ACC112 (cell line): ENCODE data around the gene SLC12A7.

Experiments
- H2AFZ ChIP-seq: fragments of 200-600 bp; sonication (generic); one replicate; pipeline ENCODE4 v1.6.0; 2017; ENCODE audit warnings: antibody characterized with exemption, low read length; ENCODE audit not compliant: unreplicated experiment
- H3K27ac ChIP-seq: fragments of 200-600 bp; sonication (generic); 2 replicates; pipeline ENCODE4 v1.5.1; 2014; ENCODE audit warnings: low read depth, mild to moderate bottlenecking, antibody characterized with exemption, low read length, moderate library complexity
- H3K27me3 ChIP-seq: fragments of 200-600 bp; sonication (generic); 2 replicates; pipeline ENCODE4 v1.6.1; 2014; ENCODE audit warnings: mild to moderate bottlenecking, antibody characterized with exemption, low read length, moderate library complexity, mixed read lengths; ENCODE audit not compliant: insufficient read depth
- H3K36me3 ChIP-seq: fragments of 200-600 bp; sonication (generic); 2 replicates; pipeline ENCODE4 v1.6.1; 2016; ENCODE audit warnings: mild to moderate bottlenecking, antibody characterized with exemption, low read length, moderate library complexity, mixed read lengths; ENCODE audit not compliant: insufficient read depth
- H3K4me1 ChIP-seq: fragments of 200-600 bp; sonication (generic); one replicate; pipeline ENCODE4 v1.6.1; 2016; ENCODE audit warnings: low read length, mixed read lengths; ENCODE audit not compliant: insufficient read depth, unreplicated experiment, control insufficient read depth
- H3K4me3 ChIP-seq: fragments of 200-600 bp; sonication (generic); 2 replicates; pipeline ENCODE4 v1.5.1; 2014; ENCODE audit warnings: mild to moderate bottlenecking, low read depth, low read length
- H3K79me2 ChIP-seq: fragments of 200-600 bp; sonication (generic); one replicate; pipeline ENCODE4 v1.6.0; 2016; ENCODE audit warnings: low read length; ENCODE audit not compliant: control insufficient read depth, unreplicated experiment, insufficient read depth

The SLC12A7 gene

DNA sequence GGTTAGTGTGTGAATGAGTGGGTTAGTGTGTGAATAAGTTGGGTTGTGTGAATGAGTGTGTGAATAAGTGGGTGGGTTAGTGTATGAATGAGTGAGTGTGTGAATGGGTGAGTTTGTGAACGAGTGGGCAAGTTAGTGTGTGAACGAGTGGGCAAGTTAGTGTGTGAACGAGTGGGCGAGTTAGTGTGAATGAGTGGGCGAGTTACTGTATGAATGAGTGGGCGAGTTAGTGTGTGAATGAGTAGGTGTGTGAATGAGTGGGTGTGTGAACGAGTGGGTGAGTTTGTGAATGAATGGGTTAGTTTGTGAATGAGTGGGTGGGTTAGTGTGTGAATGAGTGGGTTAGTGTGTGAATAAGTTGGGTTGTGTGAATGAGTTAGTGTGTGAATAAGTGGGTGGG, 68.5 kb downstream of the SLC12A7 start:
- Histone ChIP-seq H3K36me3 (no peaks in the 10 kb centered on the region), H3K27ac (no peak overlapping the region), H3K4me1 (no peaks in the 10 kb centered on the region), H3K79me2 (no peaks in the 10 kb centered on the region), H3K27me3 (no peaks in the 10 kb centered on the region), H3K4me3 (no peak overlapping the region), H2AFZ (no peak overlapping the region)

DNA sequence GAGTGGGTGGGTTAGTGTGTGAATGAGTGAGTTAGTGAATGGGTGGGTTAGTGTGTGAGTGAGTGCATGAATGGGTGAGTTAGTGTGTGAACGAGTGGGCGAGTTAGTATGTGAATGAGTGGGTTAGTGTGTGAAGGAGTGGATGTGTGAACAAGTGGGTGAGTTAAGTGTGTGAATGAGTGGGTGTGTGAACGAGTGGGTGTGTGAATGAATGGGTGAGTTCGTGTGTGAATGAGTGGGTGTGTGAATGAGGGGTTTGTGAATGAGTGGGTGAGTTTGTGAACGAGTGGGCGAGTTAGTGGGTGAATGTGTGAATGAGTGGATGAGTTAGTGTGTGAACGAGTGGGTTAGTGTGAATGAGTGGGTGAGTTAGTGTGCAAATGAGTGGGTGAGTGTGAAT, 69.2 kb downstream of the SLC12A7 start:
- Histone ChIP-seq H3K4me1 (no peaks in the 10 kb centered on the region), H3K79me2 (no peaks in the 10 kb centered on the region), H3K27ac (no peak overlapping the region), H3K27me3 (no peaks in the 10 kb centered on the region), H3K36me3 (no peaks in the 10 kb centered on the region), H2AFZ (no peak overlapping the region), H3K4me3 (no peak overlapping the region)

DNA sequence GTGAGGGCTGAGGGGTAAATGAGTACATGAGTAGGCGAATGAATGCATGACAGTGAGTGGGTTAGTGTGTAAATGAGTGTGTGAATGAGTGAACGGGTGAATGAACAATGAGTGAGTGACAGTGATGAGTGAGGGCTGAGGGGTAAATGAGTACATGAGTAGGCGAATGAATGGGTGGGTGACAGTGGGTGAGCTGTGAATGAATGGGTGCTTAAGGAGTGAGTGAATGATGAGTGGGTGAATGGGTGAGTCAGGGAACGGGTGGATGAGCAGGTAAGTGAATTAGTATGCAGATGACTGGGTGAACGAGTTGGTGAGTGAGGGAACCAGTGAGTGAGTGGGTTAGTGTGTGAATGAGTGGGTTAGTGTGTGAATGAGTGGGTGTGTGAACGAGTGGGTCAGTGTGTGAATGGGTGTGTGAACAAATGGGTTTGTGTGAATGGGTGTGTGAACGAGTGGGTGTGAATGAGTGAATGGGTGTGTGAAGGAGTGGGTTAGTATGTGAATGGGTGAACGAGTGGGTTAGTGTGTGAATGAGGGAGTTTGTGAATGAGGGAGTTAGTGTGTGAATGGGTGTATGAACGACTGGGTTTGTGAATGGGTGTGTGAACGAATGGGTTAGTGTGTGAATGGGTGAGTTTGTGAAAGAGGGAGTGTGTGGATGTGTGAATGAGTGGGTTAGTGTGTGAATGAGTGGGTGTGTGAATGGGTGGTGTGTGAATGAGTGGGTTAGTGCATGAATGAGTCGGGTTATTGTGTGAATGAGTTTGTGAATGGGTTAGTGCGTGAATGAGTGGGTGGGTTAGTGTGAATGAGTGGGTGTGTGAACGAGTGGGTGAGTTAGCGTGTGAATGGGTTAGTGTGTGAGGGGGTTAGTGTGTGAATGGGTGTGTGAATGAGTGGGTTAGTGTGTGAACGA, 70.4 kb downstream of the SLC12A7 start:
- Histone ChIP-seq H3K27ac (no peak overlapping the region), H3K36me3 (no peaks in the 10 kb centered on the region)

DNA sequence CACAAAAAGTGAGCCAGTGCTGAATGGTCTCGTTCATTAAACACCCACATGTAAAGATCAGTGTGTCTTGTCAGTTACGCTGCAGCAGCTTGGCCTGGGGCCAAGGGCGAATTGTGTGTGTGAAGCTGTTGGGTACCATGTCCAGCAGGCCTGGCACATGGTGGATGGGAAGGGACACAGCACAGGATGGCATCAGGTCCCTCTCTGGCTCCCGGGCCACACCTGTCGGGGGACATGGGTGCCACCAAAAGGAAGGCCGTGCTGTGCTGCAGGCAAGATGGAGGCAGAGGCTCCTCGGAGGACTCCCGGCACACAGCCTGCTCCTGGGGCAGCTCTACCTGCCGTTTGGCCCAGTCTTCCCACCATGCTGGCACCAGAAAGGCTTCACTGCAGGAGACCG, 71.3 kb downstream of the SLC12A7 start:
- Histone ChIP-seq H3K4me1 (no peaks in the 10 kb centered on the region), H3K36me3 (no peaks in the 10 kb centered on the region), H3K27me3 (no peaks in the 10 kb centered on the region), H3K4me3 (no peak overlapping the region), H3K27ac (no peak overlapping the region), H3K79me2 (no peaks in the 10 kb centered on the region), H2AFZ (no peak overlapping the region)

More for the DNA sequence above, 70.4 kb downstream of the SLC12A7 start:
- no peak overlapping the region for H3K4me3 ChIP-seq
- no peaks in the 10 kb centered on the region for H3K27me3 ChIP-seq
- no peak overlapping the region for H2AFZ ChIP-seq
- no peaks in the 10 kb centered on the region for H3K4me1 ChIP-seq
- H3K79me2 ChIP-seq, result no peaks in the 10 kb centered on the region

DNA sequence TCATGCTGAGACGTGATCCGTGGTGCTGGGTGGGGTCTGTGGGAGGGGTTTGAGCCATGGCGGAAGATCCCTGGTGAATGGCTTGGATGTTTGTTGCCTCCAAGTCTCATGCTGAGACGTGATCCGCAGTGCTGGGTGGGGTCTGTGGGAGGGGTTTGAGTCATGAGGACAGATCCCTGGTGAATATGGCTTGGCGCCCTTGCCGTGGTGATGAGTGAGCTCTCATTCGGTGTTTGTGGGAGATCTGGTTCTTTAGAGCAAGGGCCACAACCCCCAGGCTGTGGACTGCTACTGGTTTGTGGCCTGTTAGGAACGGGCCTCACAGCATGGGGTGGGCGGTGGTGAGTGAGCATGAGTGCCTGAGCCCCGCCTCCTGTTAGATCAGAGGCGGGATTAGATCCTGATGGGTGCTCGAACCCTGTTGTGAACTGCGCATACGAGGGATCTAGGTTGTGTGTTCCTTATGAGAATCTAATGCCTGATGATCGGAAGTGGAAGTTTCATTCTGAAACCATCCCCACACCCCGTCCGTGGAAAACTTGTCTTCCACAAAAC, 72.1 kb downstream of the SLC12A7 start:
- Histone ChIP-seq H3K27me3 (no peaks in the 10 kb centered on the region), H3K27ac (no peak overlapping the region), H3K4me3 (no peak overlapping the region), H3K4me1 (no peaks in the 10 kb centered on the region), H3K79me2 (no peaks in the 10 kb centered on the region), H2AFZ (no peak overlapping the region), H3K36me3 (no peaks in the 10 kb centered on the region)

DNA sequence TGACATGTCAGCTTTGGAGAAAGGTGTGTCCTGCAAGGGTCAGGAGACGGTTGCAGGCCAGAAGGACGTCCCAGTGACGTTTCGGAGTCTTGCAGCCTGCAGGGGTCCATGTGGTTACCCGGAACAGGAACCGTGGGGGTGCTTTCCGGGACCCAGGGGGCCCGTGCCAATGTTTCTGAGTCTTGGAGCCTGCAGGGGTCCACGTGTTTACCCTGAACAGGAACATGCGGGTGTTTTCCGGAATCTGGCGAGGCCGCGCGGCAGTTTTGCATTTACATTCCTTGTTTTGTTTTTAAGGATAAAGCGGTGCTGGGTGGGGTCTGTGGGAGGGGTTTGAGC, 72.7 kb downstream of the SLC12A7 start:
- Histone ChIP-seq H2AFZ (no peak overlapping the region), H3K27me3 (no peaks in the 10 kb centered on the region), H3K36me3 (no peaks in the 10 kb centered on the region), H3K4me1 (no peaks in the 10 kb centered on the region), H3K27ac (no peak overlapping the region), H3K79me2 (no peaks in the 10 kb centered on the region), H3K4me3 (no peak overlapping the region)

DNA sequence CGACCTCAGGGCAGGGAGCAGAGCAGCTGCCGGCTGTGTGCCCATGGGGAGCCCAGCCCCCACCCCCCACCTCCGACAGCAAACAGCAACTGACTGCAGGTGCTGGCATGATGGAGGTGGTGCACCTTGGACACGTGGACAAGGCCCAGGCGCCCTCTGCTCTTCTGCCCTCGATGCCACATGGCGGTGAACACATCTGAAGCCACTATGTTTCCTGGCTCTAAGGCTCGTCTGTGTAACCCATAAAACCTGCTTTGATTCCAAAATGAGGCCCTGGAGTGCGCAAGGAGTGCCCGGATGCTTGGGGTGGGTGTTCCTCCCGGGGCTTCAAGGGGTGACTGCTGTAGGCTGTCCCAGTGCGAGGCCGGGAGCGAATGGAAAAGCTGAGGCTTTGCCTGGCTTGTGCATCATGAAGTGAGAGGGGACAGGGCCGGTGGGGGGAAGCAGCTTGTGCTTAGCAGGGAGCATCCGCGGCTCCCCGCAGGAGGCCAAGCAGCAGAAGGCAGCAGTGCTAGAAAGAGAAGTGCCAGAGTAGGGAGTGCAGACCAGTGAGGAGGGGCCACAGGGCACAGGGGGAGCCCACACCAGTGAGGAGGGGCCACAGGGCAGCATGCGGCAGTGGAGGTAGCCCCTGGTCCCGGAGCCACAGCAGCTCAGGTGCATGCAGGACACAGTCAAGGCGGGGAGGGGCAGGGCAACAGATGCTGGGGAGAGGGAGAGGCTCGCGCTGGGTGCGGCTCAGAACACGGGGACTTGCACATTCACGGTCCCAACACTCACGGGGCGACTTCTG, 73.2 kb downstream of the SLC12A7 start:
- no peak overlapping the region for H3K4me3 ChIP-seq
- H3K79me2 ChIP-seq, result no peaks in the 10 kb centered on the region
- H2AFZ ChIP-seq, result no peak overlapping the region
- no peaks in the 10 kb centered on the region for H3K27me3 ChIP-seq
- H3K27ac ChIP-seq, result no peak overlapping the region
- no peaks in the 10 kb centered on the region for H3K36me3 ChIP-seq
- H3K4me1 ChIP-seq, result no peaks in the 10 kb centered on the region

DNA sequence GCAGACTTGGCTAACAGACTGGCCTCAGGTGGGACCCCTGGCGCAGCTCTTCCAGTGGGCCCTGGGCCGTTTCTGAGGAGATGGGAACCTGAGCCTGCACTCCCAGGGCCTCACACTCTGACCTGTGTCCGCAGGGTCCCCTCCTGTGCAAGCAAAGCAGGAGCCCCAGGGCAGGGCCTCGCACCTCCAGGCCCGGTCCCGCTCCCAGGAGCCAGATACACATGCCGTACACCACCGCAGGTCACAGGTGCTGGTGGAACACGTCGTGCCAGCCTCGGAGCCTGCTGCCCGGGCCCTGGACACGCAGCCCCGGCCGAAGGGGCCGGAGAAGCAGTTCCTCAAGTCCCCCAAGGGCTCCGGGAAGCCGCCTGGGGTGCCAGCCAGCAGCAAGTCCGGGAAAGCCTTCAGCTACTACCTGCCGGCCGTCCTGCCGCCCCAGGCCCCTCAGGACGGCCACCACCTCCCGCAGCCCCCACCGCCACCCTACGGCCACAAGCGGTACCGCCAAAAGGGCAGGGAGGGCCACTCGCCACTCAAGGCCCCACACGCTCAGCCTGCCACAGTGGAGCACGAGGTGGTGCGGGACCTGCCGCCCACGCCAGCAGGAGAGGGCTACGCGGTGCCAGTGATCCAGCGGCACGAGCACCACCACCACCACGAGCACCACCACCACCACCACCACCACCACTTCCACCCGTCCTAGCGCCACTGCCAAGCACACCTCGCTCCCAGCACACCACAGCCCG, 74.0 kb downstream of the SLC12A7 start:
- Histone ChIP-seq H3K27ac (no peak overlapping the region), H2AFZ (no peak overlapping the region), H3K4me3 (no peak overlapping the region), H3K27me3 (no peaks in the 10 kb centered on the region), H3K36me3 (no peaks in the 10 kb centered on the region), H3K4me1 (no peaks in the 10 kb centered on the region), H3K79me2 (no peaks in the 10 kb centered on the region)

DNA sequence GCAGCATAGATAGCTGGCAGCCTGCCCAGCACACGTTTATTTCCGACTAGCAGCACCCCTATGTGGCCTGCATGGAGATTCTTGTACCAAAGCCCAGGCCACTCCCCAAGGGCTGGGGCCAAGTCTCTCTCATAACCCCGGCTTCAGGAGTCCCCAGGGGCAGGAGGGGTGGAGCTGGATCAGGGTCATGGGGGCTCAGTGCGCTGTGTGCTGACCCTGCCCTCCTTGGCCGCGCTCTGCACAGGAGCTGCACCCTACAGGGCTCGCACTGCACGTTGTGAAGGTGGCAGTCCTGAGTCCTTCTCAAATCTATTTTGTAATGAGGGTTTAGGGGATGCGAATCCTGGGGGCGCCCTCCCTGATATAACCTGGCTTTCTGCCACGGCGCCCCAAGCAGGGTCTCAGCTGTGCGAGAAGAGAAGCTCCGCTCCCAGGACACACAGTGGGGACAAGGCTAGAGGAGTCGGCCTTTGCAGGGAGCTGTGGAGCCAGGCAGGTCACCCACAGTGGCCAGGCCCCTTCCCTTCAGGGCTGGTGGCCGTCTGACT, 74.7 kb downstream of the SLC12A7 start:
- H3K27me3 ChIP-seq, result no peaks in the 10 kb centered on the region
- H3K4me1 ChIP-seq, result no peaks in the 10 kb centered on the region
- no peak overlapping the region for H2AFZ ChIP-seq
- H3K4me3 ChIP-seq, result no peak overlapping the region
- H3K36me3 ChIP-seq, result no peaks in the 10 kb centered on the region
- no peak overlapping the region for H3K27ac ChIP-seq
- H3K79me2 ChIP-seq, result no peaks in the 10 kb centered on the region

DNA sequence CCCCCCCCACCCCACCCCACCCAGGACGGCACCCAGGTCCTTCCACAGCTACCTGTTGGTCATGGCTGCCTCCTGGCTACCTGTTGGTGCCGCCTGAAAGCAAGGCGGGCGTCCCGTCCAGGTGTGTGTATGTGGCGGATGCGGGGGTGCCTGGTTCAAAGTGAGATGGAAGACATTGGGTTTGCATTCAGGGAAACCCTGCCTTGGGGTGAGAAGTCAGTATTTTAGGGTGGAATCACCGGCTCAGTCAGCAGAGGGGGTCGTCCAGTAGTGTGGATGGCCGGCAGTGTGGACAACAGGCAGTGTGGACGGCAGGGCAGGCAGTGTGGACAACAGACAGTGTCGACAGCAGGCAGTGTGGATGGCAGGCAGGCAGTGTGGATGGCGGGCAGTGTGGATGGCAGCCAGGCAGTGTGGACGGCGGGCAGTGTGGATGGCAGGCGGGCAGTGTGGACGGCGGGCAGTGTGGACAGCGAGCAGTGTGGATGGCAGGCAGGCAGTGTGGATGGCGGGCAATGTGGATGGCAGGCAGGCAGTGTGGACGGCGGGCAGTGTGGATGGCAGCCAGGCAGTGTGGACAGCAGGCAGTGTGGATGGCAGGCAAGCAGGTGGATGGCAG, 75.2 kb downstream of the SLC12A7 start:
- no peak overlapping the region for H3K4me3 ChIP-seq
- H3K27ac ChIP-seq, result no peak overlapping the region
- no peaks in the 10 kb centered on the region for H3K4me1 ChIP-seq
- no peaks in the 10 kb centered on the region for H3K27me3 ChIP-seq
- H3K36me3 ChIP-seq, result no peaks in the 10 kb centered on the region
- H2AFZ ChIP-seq, result no peak overlapping the region
- no peaks in the 10 kb centered on the region for H3K79me2 ChIP-seq
